HK-2 (cell line): ENCODE measurements around the gene PTK7.
"Not testable (repeated sequence)": the region's sequence is repeated elsewhere in the genome, so short reads cannot be mapped to it uniquely, and the experiment has no call there.

ENCODE experiments used
- DNase-seq: peaks from one replicate; pipeline ENCODE4 v3.0.0-alpha.2; 2018; ENCODE audit not compliant: unreplicated experiment

Gene PTK7

GRCh38 chr6:43075670-43076463 is at the start of gene PTK7:
PTK7 (plus strand) TSS chr6:43076314; CDS start chr6:43076489, 175 bp downstream.
- no peak for DNase-seq

- DNase-seq = no peak
These were observed 49.7 kb upstream of the PTK7 start for GRCh38 chr6:43026365-43026764.

DNA sequence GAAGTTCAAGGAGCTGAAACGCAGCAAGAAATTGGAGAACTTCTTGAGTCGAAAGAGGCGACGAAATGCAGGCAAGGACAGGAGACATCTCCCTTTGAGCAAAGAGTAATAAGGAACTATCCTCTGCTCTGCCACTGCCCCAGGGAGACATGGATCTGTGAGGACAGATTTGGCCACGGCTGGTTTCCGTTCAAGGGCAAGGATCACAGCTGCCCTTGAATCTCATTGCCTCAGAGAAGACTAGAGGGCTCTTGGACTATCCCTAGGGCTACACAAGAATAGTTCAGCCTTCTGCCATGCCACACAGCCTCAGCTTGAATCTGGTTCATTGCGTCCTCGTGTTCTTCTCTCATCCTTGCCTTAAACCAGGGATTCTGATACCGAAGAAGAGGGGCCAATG is 47.0 kb upstream of the PTK7 start:
- DNase-seq = no peak

DNA sequence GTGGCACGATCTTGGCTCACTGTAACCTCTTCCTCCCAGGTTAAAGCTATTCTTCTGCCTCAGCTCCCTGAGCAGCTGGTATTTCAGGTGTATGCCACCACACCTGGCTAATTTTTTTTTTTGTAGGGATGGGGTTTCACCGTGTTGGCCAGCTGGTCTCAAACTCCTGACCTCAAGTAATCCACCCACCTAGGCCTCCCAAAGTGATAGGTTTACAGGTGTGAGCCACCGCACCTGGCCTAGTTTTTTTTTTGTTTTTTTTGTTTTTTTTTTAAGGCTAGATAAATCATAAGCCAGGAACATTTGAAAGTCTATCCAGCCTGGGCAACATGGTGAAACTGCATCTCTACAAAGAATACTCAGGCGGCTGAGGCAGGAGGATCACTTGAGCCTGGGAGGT is 43.8 kb upstream of the PTK7 start:
- no peak for DNase-seq

DNA sequence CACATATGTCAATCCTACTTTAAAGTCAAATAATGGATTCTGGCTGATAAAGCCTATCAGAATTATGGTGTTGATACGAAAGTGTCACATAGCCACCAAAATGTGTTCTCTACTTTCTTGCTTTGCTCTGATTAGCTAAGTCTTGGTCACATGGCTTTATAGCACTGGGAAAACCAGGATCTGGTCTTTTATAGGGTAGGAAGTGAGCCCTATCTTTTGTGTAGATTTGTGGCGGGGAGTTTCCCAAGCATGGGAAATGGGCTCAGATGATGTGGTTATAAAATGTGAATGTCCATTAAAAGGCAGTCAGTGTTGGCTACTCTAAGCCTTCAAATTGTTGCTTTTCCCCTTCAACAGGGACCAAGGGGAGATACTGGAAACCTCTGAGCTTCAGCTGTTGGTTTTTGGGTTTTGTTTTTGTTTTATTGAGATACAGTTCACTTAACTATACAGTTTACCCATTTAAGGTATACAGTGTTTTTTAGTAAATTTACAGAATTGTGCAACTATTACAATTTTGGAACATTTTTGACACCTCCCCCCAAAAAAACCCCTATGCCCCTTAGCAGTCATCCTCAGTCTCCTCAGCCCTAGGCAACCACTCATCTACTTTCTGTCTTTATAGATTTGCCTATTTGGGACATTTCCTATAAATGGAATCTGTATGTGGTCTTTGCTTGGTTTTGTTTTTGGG is 42.5 kb upstream of the PTK7 start:
- no peak for DNase-seq

GRCh38 chr6:43034190-43034525 is 42.0 kb upstream of the PTK7 start:
- DNase-seq = no peak

DNA sequence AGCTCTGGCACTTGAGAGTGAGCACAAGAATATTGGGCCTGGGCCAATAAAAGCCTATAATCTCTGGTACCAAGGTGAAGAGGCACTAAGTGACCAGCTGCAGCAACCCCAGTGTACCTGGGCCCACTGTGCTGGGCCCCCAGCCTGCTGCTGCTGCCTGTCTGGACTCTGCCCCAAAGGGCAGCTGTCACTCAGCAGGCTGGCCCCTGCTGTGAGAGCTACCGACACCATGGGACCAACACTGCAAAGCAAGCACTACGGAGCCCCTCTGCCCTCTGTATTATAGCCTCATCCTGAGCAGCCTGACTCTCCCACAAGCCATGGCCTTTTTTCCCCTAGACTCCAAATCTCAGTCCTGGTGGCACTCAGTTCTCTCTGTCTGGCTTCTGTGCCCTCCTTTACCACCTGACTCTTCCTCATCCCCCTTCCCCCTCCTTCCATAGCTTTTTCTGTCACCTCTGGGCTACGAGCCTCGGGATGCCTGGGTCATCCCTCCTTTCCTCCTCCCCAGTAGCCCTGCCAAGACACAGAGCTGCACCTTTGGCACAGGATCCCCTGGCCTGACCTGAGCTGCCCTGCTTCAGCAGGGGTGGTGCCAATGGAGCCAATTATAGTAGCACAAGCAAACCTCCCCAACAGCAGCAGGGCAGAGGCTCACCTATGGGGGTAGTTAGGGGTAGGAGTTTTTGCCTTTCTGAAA is 40.5 kb upstream of the PTK7 start:
- no peak for DNase-seq

DNA sequence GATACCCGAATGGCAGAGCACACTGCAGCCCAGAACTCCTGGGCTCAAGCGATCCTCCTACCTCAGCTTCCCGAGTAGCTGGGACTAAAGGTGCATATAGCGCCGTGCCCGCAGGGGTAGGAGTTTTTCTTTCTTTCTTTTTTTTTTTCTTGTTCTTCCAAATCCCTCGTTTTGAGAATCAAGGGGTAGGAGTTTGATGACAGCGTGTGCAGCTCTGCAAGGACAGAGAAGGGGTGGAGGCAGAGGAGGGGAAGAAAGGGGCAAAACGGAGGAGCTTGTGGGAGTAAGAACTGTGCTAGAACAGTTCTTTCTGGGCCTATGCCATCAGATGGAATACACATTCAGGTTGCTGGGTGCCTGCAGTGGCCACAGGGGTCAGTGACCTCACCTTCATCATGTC is 39.4 kb upstream of the PTK7 start:
- DNase-seq = no peak

DNA sequence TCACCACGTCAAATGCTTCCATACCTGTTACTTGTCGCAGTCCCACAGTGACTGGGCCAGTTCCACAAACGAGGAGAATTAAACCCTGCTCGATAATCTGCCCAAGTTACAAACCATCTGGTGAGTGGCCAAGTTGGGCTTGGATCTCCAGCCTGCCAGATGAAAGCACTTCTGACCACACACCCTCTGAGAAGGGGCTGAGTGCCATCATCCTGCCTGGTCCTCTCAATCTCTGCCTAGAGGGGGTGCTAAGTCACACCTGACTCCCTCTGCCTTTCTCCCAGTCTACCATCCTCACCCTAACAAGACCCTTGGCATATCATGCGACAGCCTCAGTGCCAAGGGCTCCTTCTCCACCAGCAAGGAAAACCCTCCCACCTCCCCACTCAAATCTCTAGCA is 38.9 kb upstream of the PTK7 start:
- DNase-seq = no peak

- DNase-seq = no peak
These were observed 38.4 kb upstream of the PTK7 start for GRCh38 chr6:43037706-43038105.

DNA sequence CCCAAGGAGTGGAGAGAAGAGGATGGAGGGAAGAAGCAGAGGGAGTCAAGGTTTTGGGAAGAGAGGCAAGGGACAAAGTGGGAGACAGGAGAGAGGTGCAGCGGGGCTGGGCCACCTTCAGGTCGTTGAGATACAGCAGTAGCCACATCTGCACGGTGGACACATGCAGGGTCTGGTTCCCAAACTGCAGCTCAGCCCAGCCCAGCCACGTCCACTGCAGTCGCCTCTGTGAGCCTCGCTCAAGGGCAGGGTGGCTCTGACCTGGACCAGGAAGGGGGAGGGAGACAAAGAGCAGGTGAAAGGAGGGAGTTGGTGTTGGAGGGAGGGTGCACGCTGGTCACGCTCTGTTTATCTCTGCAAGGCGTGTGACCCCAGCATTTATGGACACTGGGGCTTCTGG is 37.4 kb upstream of the PTK7 start:
- no peak for DNase-seq

GRCh38 chr6:43040542-43041257 is 35.4 kb upstream of the PTK7 start:
- DNase-seq = no peak

DNA sequence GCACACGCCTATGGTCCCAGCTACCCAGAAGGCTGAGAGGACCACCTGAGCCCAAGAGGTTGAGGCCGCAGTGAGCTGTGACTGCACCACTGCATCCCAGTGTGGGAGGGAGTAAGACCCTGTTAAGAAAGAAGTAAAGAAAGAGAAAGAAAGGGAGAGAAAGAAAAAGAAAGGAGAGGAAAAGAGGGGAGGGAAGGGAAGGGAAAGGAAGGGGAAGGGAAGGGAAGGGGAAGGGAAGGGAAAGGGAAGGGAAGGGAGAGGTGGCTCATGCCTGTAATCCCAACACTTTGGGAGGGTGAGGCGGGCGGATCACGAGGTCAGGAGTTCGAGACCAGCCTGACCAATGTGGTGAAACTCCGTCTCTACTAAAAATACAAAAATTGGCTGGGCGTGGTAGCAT is 34.6 kb upstream of the PTK7 start:
- not testable (repeated sequence) for DNase-seq

GRCh38 chr6:43043310-43043709 is 32.8 kb upstream of the PTK7 start:
- no peak for DNase-seq

- no peak for DNase-seq
These were observed 30.7 kb upstream of the PTK7 start for GRCh38 chr6:43045371-43045930.

- no peak for DNase-seq
These were observed 28.1 kb upstream of the PTK7 start for GRCh38 chr6:43047998-43048397.

GRCh38 chr6:43050981-43051380 is 25.1 kb upstream of the PTK7 start:
- no peak for DNase-seq

GRCh38 chr6:43052225-43052841 is 23.8 kb upstream of the PTK7 start:
- no peak for DNase-seq

- DNase-seq = peak; percentile 53
These were observed 23.1 kb upstream of the PTK7 start for GRCh38 chr6:43052842-43053544.

- DNase-seq = peak; percentile 95
These were observed 22.4 kb upstream of the PTK7 start, which contains the start of gene CUL7 for GRCh38 chr6:43053545-43054205. CUL7 (minus strand) TSS chr6:43053851; CDS start chr6:43052788, 1,063 bp downstream.
